Stimulated activated CD8-positive, alpha-beta memory T cell treated with anti-CD3 and anti-CD28 coated beads, Interleukin-15, amount 100 ng/mL, for 24 hours (primary cell): ENCODE results near the gene NARF.
"Not testable (repeated sequence)": the region's sequence is repeated elsewhere in the genome, so short reads cannot be mapped to it uniquely, and the experiment has no call there.

Experiments used
- DNase-seq: peaks from one replicate; pipeline ENCODE4 v3.0.0-alpha.2; 2020; ENCODE audit warnings: low read depth

Gene NARF

GRCh38 chr17:82539076-82539475, 80.5 kb downstream of the NARF start:
- DNase-seq: not testable (repeated sequence)
